ENCODE data around the gene UBA7.

Gene UBA7

GRCh38 chr3:49799105-49799504, 14.6 kb downstream of the UBA7 start:
- Histone ChIP-seq H3K9me3 (no peaks in the 10 kb centered on the region), H3K4me3 (no peak overlapping the region), H3K36me3 (replicated peaks) (no peaks in the 10 kb centered on the region), H3K4me1 (no peaks in the 10 kb centered on the region), H3K27me3 (ENCODE audit: low read depth) (no peaks in the 10 kb centered on the region)
- no peak for DNase-seq (ENCODE audit: low spot score in 2 of 2)
- in situ Hi-C loops (cut with MboI; ENCODE audit: low sequenced_read_pairs): no loop called here

DNA sequence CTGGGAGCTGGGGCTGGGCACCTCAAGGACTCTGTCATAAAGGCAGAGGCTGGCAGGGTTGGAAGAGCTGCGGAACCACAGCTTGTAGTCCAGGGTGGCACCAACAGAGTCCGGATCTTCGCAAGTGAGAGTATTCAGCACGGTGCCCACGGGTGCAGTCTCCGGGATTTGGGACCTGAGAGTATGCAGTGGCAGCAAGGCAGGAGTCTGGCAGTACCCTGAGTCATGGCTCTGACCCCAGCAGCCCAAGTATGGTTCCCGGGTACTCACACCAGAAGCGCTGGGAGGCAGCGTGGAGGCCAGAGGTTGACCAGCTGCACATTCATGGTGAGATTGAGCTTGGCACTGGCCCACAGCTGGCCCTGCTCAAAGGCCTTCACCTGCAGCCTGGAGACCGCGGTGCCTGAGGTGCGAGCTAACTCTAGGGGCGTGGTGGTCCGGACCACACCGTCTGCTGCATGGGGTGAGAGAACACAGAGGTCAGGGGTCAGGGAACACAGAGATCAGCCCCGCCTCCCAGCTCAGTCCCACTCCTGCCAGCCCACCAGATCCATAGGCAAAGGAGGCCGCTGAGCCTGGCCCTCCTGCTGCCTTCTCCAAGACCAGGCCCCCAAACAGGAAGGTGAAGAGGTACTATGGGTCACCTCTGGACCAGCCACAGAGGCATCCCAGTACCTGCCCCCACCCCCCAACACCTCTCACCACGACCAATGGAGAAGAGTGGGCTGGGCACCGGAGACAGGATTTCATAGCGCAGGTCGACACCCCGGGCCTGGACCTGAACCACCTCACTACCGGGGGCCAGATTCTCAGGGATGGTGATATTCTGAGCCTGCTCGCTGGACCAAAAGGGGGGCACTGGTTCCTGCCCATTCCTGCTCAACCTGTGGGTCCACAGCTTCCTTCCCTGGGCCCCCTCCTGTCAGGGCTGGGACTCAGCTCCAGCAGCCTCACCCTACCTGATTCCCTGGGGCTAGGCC, 18.5 kb downstream of the UBA7 start:
- no peak overlapping the region for H3K4me3 ChIP-seq
- in situ Hi-C loops (cut with MboI; ENCODE audit: low sequenced_read_pairs): no loop called here
- H3K9me3 ChIP-seq: no peaks in the 10 kb centered on the region
- H3K36me3 ChIP-seq (replicated peaks): no peaks in the 10 kb centered on the region
- no peaks in the 10 kb centered on the region for H3K27me3 ChIP-seq (ENCODE audit: low read depth)
- DNase-seq (ENCODE audit: low spot score in 2 of 2): no peak
- no peaks in the 10 kb centered on the region for H3K4me1 ChIP-seq

GRCh38 chr3:49794431-49794830, 19.3 kb downstream of the UBA7 start:
- H3K4me3 ChIP-seq: no peak overlapping the region
- no peaks in the 10 kb centered on the region for H3K4me1 ChIP-seq
- DNase-seq (ENCODE audit: low spot score in 2 of 2): no peak
- H3K9me3 ChIP-seq: no peaks in the 10 kb centered on the region
- H3K36me3 ChIP-seq (replicated peaks): no peaks in the 10 kb centered on the region
- H3K27me3 ChIP-seq (ENCODE audit: low read depth): no peaks in the 10 kb centered on the region
- in situ Hi-C loops (cut with MboI; ENCODE audit: low sequenced_read_pairs): no loop called here

DNA sequence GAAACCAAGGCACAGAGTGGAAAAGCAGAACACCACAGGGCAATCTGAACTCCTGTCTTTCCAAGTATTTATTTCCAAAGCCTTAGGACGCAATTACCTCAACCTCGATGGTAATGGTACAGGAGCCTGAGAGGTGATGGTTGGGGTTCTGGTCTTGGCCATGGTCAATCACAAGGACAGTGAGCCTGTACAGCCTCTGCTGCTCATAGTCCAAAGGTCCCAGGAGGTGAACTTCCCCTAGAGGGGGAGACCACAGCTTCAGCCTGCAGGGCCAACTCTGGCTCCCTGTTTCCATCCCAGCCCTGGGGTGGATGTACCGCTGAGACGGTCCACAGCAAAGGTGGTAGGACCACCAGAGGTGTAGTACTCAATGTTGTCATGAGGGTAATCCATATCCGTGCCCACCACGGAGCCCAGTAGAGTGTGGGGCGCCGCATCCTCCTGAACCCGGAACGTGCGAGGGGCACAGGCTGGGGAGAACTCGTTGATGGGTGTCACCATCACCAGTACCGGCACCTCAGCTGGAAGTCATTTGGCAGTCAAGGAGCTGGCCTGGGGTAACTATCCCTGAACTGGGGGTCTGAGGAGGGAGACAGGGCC, 20.2 kb downstream of the UBA7 start:
- Histone ChIP-seq H3K4me3 (no peak overlapping the region), H3K36me3 (replicated peaks) (no peaks in the 10 kb centered on the region), H3K9me3 (no peaks in the 10 kb centered on the region), H3K4me1 (no peaks in the 10 kb centered on the region), H3K27me3 (ENCODE audit: low read depth) (no peaks in the 10 kb centered on the region)
- in situ Hi-C loops (cut with MboI; ENCODE audit: low sequenced_read_pairs): no loop called here
- DNase-seq (ENCODE audit: low spot score in 2 of 2): no peak

DNA sequence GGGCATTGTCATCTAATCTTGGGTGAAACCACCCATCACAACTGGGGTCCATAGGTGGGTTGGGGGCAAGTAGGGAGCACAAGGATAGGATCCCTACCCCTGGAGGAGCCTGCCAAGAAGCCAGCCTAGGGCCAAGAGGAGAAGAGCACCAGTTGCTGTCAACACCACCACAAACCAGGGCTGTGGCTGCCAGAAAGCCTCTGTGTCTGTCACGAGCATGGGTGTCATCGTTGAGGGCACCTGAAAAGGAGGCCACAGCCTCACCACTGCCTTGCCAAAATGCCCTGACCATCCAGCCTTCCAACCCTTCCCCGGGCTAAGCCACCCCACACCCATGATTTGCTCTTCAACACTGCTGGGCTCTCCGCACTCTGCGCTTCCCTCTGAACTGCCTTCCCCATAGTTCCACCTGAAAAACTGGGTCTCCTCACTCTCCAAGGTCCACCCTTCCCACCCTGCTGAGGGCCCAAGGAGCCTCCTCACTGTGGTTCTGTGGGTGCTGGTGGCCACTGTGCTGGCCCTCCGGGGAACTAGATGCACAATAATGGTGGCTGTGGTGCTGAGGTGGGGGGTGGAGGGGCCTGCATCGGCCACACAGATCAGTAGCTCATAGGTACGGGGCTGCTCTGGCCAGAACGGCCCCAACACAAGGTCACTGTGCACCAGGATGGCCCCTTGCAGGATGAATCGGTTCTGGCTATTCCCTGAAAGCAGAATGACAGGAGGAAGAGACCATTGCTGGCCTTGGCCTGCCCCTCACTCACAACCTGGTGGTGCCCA, 21.2 kb downstream of the UBA7 start:
- H3K36me3 ChIP-seq (replicated peaks): no peaks in the 10 kb centered on the region
- H3K4me1 ChIP-seq: no peaks in the 10 kb centered on the region
- no peak overlapping the region for H3K4me3 ChIP-seq
- H3K9me3 ChIP-seq: no peaks in the 10 kb centered on the region
- DNase-seq (ENCODE audit: low spot score in 2 of 2): no peak
- H3K27me3 ChIP-seq (ENCODE audit: low read depth): no peaks in the 10 kb centered on the region
- in situ Hi-C loops (cut with MboI; ENCODE audit: low sequenced_read_pairs): no loop called here

GRCh38 chr3:49791571-49791970, 22.2 kb downstream of the UBA7 start:
- in situ Hi-C loops (cut with MboI; ENCODE audit: low sequenced_read_pairs): no loop called here
- H3K9me3 ChIP-seq: no peaks in the 10 kb centered on the region

GRCh38 chr3:49790626-49791411, 22.9 kb downstream of the UBA7 start:
- H3K4me1 ChIP-seq: peaks cover 6% of the 10 kb centered on the region
- H3K9me3 ChIP-seq: no peaks in the 10 kb centered on the region
- H3K27me3 ChIP-seq (ENCODE audit: low read depth): no peaks in the 10 kb centered on the region
- no peaks in the 10 kb centered on the region for H3K36me3 ChIP-seq (replicated peaks)
- no peak for DNase-seq (ENCODE audit: low spot score in 2 of 2)
- no peak overlapping the region for H3K4me3 ChIP-seq
- in situ Hi-C loops (cut with MboI; ENCODE audit: low sequenced_read_pairs): no loop called here

More at GRCh38 chr3:49791571-49791970, 22.2 kb downstream of the UBA7 start:
- H3K4me1 ChIP-seq: peaks cover 6% of the 10 kb centered on the region
- H3K36me3 ChIP-seq (replicated peaks): no peaks in the 10 kb centered on the region
- DNase-seq (ENCODE audit: low spot score in 2 of 2): no peak
- H3K4me3 ChIP-seq: no peak overlapping the region
- H3K27me3 ChIP-seq (ENCODE audit: low read depth): no peaks in the 10 kb centered on the region

GRCh38 chr3:49788056-49788455, 25.7 kb downstream of the UBA7 start:
- Histone ChIP-seq H3K4me1 (peaks cover 11% of the 10 kb centered on the region), H3K9me3 (no peaks in the 10 kb centered on the region), H3K36me3 (replicated peaks) (peaks cover 16% of the 10 kb centered on the region), H3K4me3 (no peak overlapping the region), H3K27me3 (ENCODE audit: low read depth) (no peaks in the 10 kb centered on the region)
- no peak for DNase-seq (ENCODE audit: low spot score in 2 of 2)
- in situ Hi-C loops (cut with MboI; ENCODE audit: low sequenced_read_pairs): no loop called here

DNA sequence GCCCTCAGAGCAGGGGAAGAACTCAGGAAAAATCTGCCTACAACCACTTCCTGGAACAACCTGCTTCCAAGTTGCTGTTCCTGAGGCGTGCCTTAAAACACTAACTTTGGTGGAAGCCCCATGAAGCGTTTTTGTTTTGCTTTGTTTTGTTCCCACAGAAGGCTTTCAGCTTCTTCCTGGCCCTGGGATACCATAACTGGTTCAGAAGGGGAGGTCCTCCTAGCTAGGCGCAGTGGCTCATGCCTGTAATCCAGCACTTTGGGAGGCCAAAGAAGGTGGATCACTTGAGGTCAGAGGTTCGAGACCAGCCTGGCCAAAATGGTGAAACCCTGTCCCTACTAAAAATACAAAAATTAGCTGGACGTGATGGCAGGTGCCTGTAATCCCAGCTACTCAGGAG, 26.2 kb downstream of the UBA7 start:
- peaks cover 11% of the 10 kb centered on the region for H3K4me1 ChIP-seq
- in situ Hi-C loops (cut with MboI; ENCODE audit: low sequenced_read_pairs): no loop called here

GRCh38 chr3:49787182-49787464, 26.6 kb downstream of the UBA7 start:
- Histone ChIP-seq H3K36me3 (replicated peaks) (peaks cover 19% of the 10 kb centered on the region), H3K27me3 (ENCODE audit: low read depth) (no peaks in the 10 kb centered on the region), H3K4me3 (no peak overlapping the region), H3K9me3 (no peaks in the 10 kb centered on the region), H3K4me1 (peaks cover 11% of the 10 kb centered on the region)
- in situ Hi-C loops (cut with MboI; ENCODE audit: low sequenced_read_pairs): no loop called here
- no peak for DNase-seq (ENCODE audit: low spot score in 2 of 2)

More for the DNA sequence above, 26.2 kb downstream of the UBA7 start:
- Histone ChIP-seq H3K9me3 (no peaks in the 10 kb centered on the region), H3K36me3 (replicated peaks) (peaks cover 19% of the 10 kb centered on the region), H3K4me3 (no peak overlapping the region), H3K27me3 (ENCODE audit: low read depth) (no peaks in the 10 kb centered on the region)
- DNase-seq (ENCODE audit: low spot score in 2 of 2): no peak

DNA sequence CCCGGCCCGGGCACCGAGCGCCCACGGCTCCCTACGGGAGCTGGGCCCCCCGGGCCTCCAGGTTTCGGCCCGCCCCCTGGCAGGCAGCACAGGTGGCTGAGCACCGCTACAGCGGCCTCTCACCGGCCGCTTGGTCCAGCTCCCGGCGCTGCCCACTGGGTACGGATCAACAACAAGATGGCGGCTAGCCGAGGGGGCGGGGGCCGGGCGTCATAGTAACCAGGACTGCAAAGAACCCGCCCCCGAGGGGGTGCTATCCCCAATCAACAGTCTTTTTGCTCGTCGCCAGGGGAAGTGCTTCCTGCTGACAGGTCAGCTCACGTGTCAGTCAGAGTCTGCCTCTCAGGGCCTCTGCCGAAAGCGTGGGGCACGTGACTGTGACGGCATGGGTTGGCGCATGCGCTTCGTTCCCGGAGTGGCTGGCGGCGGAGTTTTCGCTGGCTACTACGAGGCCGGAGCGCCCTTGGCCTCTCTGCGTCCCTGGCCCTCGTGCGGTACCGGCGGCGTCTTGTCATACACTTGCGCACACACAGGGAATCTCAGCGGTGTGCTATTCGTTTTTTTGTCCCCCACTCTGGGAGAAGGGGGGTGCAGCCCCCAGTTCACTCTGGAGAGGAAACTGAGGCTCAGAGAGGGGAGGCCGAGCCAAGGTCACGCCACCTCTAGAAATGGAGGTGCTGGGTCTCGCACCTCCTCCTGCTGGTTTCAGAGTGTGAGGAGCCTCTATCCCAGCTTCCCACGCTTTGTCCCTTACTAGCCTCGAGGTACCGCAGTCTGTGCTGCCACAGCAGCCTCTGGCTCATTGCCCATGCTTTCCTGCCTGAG, 27.2 kb downstream of the UBA7 start, which contains the start of gene IP6K1:
Gene IP6K1 (minus strand): TSS at position 186 of the 825 bp plus-strand sequence. CDS start 38,502 bp downstream, outside the sequence.
- Histone ChIP-seq H3K36me3 (replicated peaks) (peaks cover 24% of the 10 kb centered on the region), H3K27me3 (ENCODE audit: low read depth) (no peaks in the 10 kb centered on the region), H3K4me1 (peaks cover 11% of the 10 kb centered on the region), H3K4me3 (peak within 1 kb of the TSS; percentile 97), H3K9me3 (no peaks in the 10 kb centered on the region)
- in situ Hi-C loops (cut with MboI; ENCODE audit: low sequenced_read_pairs): no loop called here
- peak; percentile 99 to 100 for DNase-seq (ENCODE audit: low spot score in 2 of 2)

DNA sequence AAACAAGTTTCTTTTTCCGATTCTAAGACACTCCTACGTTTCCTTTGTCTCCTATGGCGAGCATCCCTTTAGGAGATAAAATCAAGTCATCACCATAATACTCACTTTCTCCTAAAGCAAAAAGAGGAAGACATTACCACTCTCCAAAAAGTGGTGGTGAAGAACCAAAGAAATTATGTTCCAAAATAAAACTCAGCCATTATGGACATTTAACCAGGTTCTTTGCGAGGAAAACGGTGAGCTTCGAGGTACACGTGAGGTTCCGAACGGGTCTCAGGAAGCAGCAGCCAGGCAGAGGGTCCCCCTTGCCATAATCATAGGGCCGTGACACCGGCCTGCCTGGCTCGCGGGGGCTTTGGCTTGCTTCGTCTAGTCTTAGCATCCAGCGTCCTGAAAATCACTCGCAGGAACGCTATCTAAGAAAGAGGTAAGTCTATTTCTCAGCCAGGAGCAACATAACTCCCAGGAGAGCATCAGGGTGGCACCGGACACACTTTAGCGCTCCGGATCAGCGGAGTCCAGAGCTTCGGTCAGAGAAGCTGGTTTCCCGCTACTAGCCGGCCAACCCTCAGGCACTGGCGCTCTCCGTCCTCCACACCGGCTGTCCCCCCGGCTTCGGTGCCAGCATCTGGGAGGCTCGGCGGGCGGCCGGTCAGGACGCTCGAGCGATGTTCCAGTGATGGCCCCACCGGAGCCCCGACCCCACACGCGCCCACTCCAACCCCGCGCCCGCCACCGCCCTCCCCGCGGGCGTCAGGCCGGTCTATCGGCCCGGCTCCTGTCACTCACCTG, 28.0 kb downstream of the UBA7 start:
- Histone ChIP-seq H3K4me3 (peak overlapping the region; percentile 97), H3K27me3 (ENCODE audit: low read depth) (no peaks in the 10 kb centered on the region), H3K9me3 (no peaks in the 10 kb centered on the region), H3K36me3 (replicated peaks) (peaks cover 31% of the 10 kb centered on the region), H3K4me1 (peaks cover 11% of the 10 kb centered on the region)
- DNase-seq (ENCODE audit: low spot score in 2 of 2): peak in 1 of 2 experiments; percentile 34
- in situ Hi-C loops (cut with MboI; ENCODE audit: low sequenced_read_pairs): no loop called here

Measured in HAP-1 (cell line).